ENCODE data around the gene DNAJC4.

DNA sequence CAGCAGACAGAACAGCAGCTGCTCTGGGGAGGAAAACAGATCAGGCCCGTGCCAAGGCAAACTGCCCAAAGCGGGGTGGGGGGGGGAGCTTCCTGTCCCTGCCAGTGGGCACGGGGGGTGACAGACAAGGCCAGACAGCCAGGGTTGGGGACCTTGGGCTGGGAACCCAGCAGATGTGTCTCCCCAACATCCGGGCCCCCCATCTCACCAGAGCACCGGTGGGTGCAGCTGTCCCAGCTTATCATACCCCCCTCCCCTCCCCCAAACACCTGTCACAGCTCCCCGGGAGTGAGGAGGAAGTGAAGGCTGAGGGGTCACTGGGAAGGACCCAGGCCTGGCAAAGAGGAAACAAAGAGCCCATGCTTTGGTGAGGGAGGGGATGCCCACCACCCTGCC is 15.1 kb downstream of the DNAJC4 start:
- TF ChIP-seq EZH2phosphoT487 (IDR thresholded peaks at IDR 0.05; ENCODE audit: insufficient read depth, low read depth) (no peak), EZH2 (IDR thresholded peaks at IDR 0.05; ENCODE audit: insufficient read depth, poor library complexity, severe bottlenecking) (no peak)
